K562 (cell line): ENCODE measurements around the gene NUB1. TPM values are rescaled to one million over a fixed set of nuclear protein-coding genes. Genes with fewer than 3 reads are reported as not detected.

Source experiments
- ATAC-seq: fragments of 200-7000 bp; cut with Tn5 transposase; 3 replicates; pipeline ENCODE4 v1.9.1; 2020; ENCODE audit warnings: moderate library complexity
- BruUV-seq: library from RNA; stranded (reverse); fragments of 400-500 nt; replicated peaks from 2 replicates; lab custom pipeline; 2021; lab: Mats Ljungman, UMichigan
- CTCF ChIA-PET: fragments of 300-600 bp; formaldehyde crosslinking; extraction: SDS; loops from one replicate; lab custom pipeline; 2021; ENCODE audit warnings: low intra/inter-chr PET ratio; lab: Yijun Ruan, JAX
- POLR2A ChIA-PET: fragments of 300-600, 350-650 bp; sonication (Branson Sonifier 250); formaldehyde crosslinking; extraction: SDS; loops from one replicate; lab custom pipeline; 2021; ENCODE audit warnings: antibody characterized with exemption, inconsistent platforms; lab: Yijun Ruan, JAX
- DNase-seq, 4 experiments: peaks; one replicate each; pipeline versions ENCODE4 v3.0.0 to v3.0.0-alpha.2; 2011 to 2018; ENCODE audit warnings: low spot score in 3 of 4, mixed read lengths in 3 of 4; ENCODE audit errors: extremely low read depth in 1 of 4
- FAIRE-seq: peaks from 2 replicates; lab custom pipeline; 2011; peaks lifted over from hg19 to GRCh38; lab: Jason Lieb, UNC
- H2AFZ ChIP-seq: 2 replicates; pipeline ENCODE4 v1.6.0; 2011; ENCODE audit warnings: low read depth, low read length, control low read depth, inconsistent platforms
- H3K27ac ChIP-seq: fragments of 200-600 bp; 3 replicates; pipeline ENCODE4 v1.8.0; 2011; ENCODE audit warnings: low read depth, mild to moderate bottlenecking, control low read depth, inconsistent platforms, low read length, moderate library complexity, mixed read lengths; ENCODE audit errors: extremely low read depth
- H3K27me3 ChIP-seq, 2 experiments: fragments of 300-600 bp in 1 of 2; 2 replicates in 1 of 2; 3 replicates in 1 of 2; pipeline versions ENCODE4 v1.6.0 to v1.8.0; 2011; ENCODE audit warnings: inconsistent platforms in 2 of 2, low read length in 2 of 2, mild to moderate bottlenecking in 1 of 2, mixed read lengths in 1 of 2, moderate library complexity in 1 of 2; ENCODE audit not compliant: control insufficient read depth in 2 of 2, insufficient read depth in 2 of 2
- H3K36me3 ChIP-seq: fragments of 300-600 bp; 3 replicates; pipeline ENCODE4 v1.8.0; 2011; ENCODE audit warnings: mild to moderate bottlenecking, low read length, inconsistent platforms; ENCODE audit not compliant: control insufficient read depth, insufficient read depth
- H3K4me1 ChIP-seq, 2 experiments: fragments of 200-600 bp in 1 of 2; replicated peaks in 1 of 2; 2 replicates in 1 of 2; 3 replicates in 1 of 2; pipeline versions ENCODE4 v1.5.1 to v1.8.0; 2011; ENCODE audit warnings: inconsistent platforms in 2 of 2, low read length in 2 of 2, mild to moderate bottlenecking in 1 of 2, mixed read lengths in 1 of 2, moderate library complexity in 1 of 2; ENCODE audit not compliant: control insufficient read depth in 2 of 2, insufficient read depth in 2 of 2
- H3K4me2 ChIP-seq: 2 replicates; pipeline ENCODE4 v1.6.1; 2011; ENCODE audit warnings: low read length, control low read depth, inconsistent platforms, mixed read lengths; ENCODE audit not compliant: insufficient read depth
- H3K4me3 ChIP-seq: fragments of 200-600 bp; sonication (generic), shearing (Covaris generic); 2 replicates; pipeline ENCODE4 v1.5.1; 2016; ENCODE audit warnings: control low read depth, inconsistent platforms
- H3K79me2 ChIP-seq: fragments of 200-600 bp; 3 replicates; pipeline ENCODE4 v1.8.0; 2011; ENCODE audit warnings: low read length, inconsistent platforms; ENCODE audit not compliant: control insufficient read depth, insufficient read depth
- H3K9ac ChIP-seq, 2 experiments: 2 replicates each; pipeline versions ENCODE4 v1.6.0 to v1.6.1; 2011; ENCODE audit warnings: low read depth in 2 of 2, low read length in 2 of 2, control low read depth in 1 of 2, inconsistent platforms in 1 of 2, mild to moderate bottlenecking in 1 of 2, mixed read lengths in 1 of 2; ENCODE audit not compliant: insufficient read depth in 1 of 2
- H3K9me1 ChIP-seq: one replicate; pipeline ENCODE4 v1.6.0; 2011; ENCODE audit warnings: inconsistent platforms, mild to moderate bottlenecking, low read length, moderate library complexity; ENCODE audit not compliant: control insufficient read depth, insufficient read depth
- H3K9me3 ChIP-seq: replicated peaks from 2 replicates; pipeline ENCODE4 v1.5.1; 2011; ENCODE audit warnings: low read depth, low read length, inconsistent platforms; ENCODE audit not compliant: control insufficient read depth, insufficient read depth
- H4K20me1 ChIP-seq: replicated peaks from 2 replicates; pipeline ENCODE4 v1.6.1; 2011; ENCODE audit warnings: low read length, inconsistent platforms, mixed read lengths; ENCODE audit not compliant: control insufficient read depth, insufficient read depth
- ARID2 ChIP-seq: fragments of 450-650 bp; IDR thresholded peaks from 2 replicates; pipeline ENCODE4 v1.6.1; 2017; ENCODE audit warnings: antibody characterized with exemption, mild to moderate bottlenecking
- C11orf30 ChIP-seq: fragments of 450-650 bp; IDR thresholded peaks from 2 replicates; pipeline ENCODE4 v1.6.1; 2016; ENCODE audit warnings: low read depth, mild to moderate bottlenecking
- CREM ChIP-seq: IDR thresholded peaks from 2 replicates; pipeline ENCODE4 v1.6.1; 2014; ENCODE audit warnings: antibody characterized with exemption, low read depth
- FOXK2 ChIP-seq, 2 experiments: fragments of 450-650 bp; IDR thresholded peaks in 1 of 2; conservative IDR thresholded peaks in 1 of 2; 2 replicates each; pipeline ENCODE4 v1.6.1; 2016; ENCODE audit warnings: low read depth in 2 of 2, mild to moderate bottlenecking in 1 of 2
- HDAC6 ChIP-seq: IDR thresholded peaks from 2 replicates; pipeline ENCODE4 v1.6.1; 2012; ENCODE audit warnings: low read depth, mild to moderate bottlenecking, control low read depth, inconsistent platforms, low read length, moderate library complexity
- HEY1 ChIP-seq: fragments of 250-450 bp; sonication (Bioruptor Pico); IDR thresholded peaks from 2 replicates; pipeline ENCODE4 v1.5.0; 2020; ENCODE audit warnings: mild to moderate bottlenecking, moderate library complexity, borderline replicate concordance
- ID3 ChIP-seq, 2 experiments: fragments of 250-450 bp in 1 of 2; fragments of 450-650 bp in 1 of 2; sonication (Bioruptor Pico) in 1 of 2; IDR thresholded peaks; 2 replicates each; pipeline versions ENCODE4 v1.6.1 to v1.8.0; 2016 to 2021; ENCODE audit warnings: mild to moderate bottlenecking in 2 of 2, moderate library complexity in 2 of 2, missing compliant biosample characterization in 1 of 2, missing genetic modification characterization in 1 of 2
- JUND ChIP-seq, 2 experiments: IDR thresholded peaks; 2 replicates in 1 of 2; 3 replicates in 1 of 2; pipeline ENCODE4 v1.6.1; 2011; ENCODE audit warnings: borderline replicate concordance in 2 of 2, low read depth in 2 of 2, low read length in 2 of 2, improper control_type of control experiment in 1 of 2, missing biosample characterization in 1 of 2, missing genetic modification characterization in 1 of 2, missing genetic modification reagents in 1 of 2
- MAFF ChIP-seq: IDR thresholded peaks from 2 replicates; pipeline ENCODE4 v1.6.1; 2012; ENCODE audit warnings: low read length, improper control_type of control experiment
- MBD2 ChIP-seq: sonication (generic); IDR thresholded peaks from 2 replicates; pipeline ENCODE4 v1.6.1; 2016; ENCODE audit warnings: low read depth, borderline replicate concordance
- NFXL1 ChIP-seq: fragments of 450-650 bp; formaldehyde crosslinking; IDR thresholded peaks from 2 replicates; pipeline ENCODE4 v1.4.0; 2021; ENCODE audit warnings: mild to moderate bottlenecking
- PCBP2 ChIP-seq: fragments of 200-400 bp; formaldehyde crosslinking; IDR thresholded peaks from 2 replicates; pipeline ENCODE4 v1.6.1; 2018; ENCODE audit warnings: low read length, low read depth, mild to moderate bottlenecking, moderate library complexity; ENCODE audit not compliant: poor library complexity, severe bottlenecking
- PHF20 ChIP-seq: fragments of 450-650 bp; IDR thresholded peaks from 2 replicates; pipeline ENCODE4 v1.6.1; 2018; ENCODE audit not compliant: partially characterized antibody
- TFAP4 ChIP-seq: sonication (generic); formaldehyde crosslinking; IDR thresholded peaks from 2 replicates; pipeline ENCODE4 v1.8.0; 2022; ENCODE audit warnings: missing genetic modification reagents, mild to moderate bottlenecking, moderate library complexity, borderline replicate concordance
- ZKSCAN3 ChIP-seq: fragments of 250-450 bp; sonication (Bioruptor Pico); IDR thresholded peaks from 2 replicates; pipeline ENCODE4 v1.4.0; 2020
- ZNF146 ChIP-seq: IDR thresholded peaks from one replicate; pipeline ENCODE4 v1.6.1; 2018; ENCODE audit warnings: missing compliant biosample characterization; ENCODE audit not compliant: unreplicated experiment
- ZNF232 ChIP-seq: sonication (generic); formaldehyde crosslinking; IDR thresholded peaks from 2 replicates; pipeline ENCODE4 v1.8.0; 2022; ENCODE audit warnings: mild to moderate bottlenecking, missing genetic modification reagents
- ZNF740 ChIP-seq, 3 experiments: fragments of 200-800 bp in 1 of 3; sonication (Bioruptor generic) in 1 of 3; sonication (generic) in 1 of 3; formaldehyde crosslinking in 1 of 3; IDR thresholded peaks; 2 replicates each; pipeline versions ENCODE4 v1.6.1 to v1.8.0; 2016 to 2022; ENCODE audit warnings: mild to moderate bottlenecking in 2 of 3, missing compliant biosample characterization in 2 of 3, missing genetic modification characterization in 2 of 3, missing genetic modification reagents in 1 of 3
- WGBS: fragments of 100-300 bp; shearing (Covaris generic); methylation state at CpG from one replicate; pipeline ENCODE4 v1.1.6; 2016; ENCODE audit warnings: low coverage, mixed read lengths; ENCODE audit not compliant: insufficient coverage; ENCODE audit errors: missing lambda C conversion rate; 5-methylcytosine and 5-hydroxymethylcytosine counted together
- in situ Hi-C: fragments of 300-500 bp; cut with MboI; formaldehyde crosslinking; loops from 4 replicates; pipeline ENCODE4 v1.15.0; 2018; ENCODE audit warnings: inconsistent platforms, mixed read lengths
- intact Hi-C: fragments of 100-400 bp; cut with micrococcal nuclease; formaldehyde crosslinking; loops from 2 replicates; pipeline ENCODE4 v1.14.2; 2022
- polyA plus RNA-seq, 8 experiments: library from polyadenylated mRNA; depleted of rRNA in 4 of 8; stranded (reverse) in 5 of 8; unstranded in 3 of 8; fragments of >200 nt; fragmentation: Nextera tagmentation in 2 of 8; fragmentation: Illumina TruSeq in 1 of 8; extraction: Ambion mirVana in 2 of 8; extraction: Trizol in 1 of 8; gene quantifications; 2 replicates each; pipeline versions ENCODE4 v1.2.1 to v1.2.3, GENCODE V29; 2011 to 2014; ENCODE audit warnings: inconsistent platforms in 1 of 8, missing spikeins in 1 of 8
- total RNA-seq, 7 experiments: library from RNA; depleted of rRNA in 6 of 7; stranded (reverse); fragments of >200 nt in 6 of 7; fragmentation: Illumina TruSeq in 2 of 7; extraction: Trizol in 2 of 7; gene quantifications; 2 replicates each; pipeline versions ENCODE4 v1.2.1 to v1.2.3, GENCODE V29; 2011 to 2021; ENCODE audit warnings: low replicate concordance in 1 of 7

NUB1 gene
- total and polyA plus RNA-seq, 9 of the 15 experiments (the other 6 are each of a cell fraction or from before 2014, with no cell fraction given), result 43.2 to 159 (median 85.2) TPM

- no peaks in the 10 kb centered on the region for H3K79me2 ChIP-seq
- ChIA-PET POLR2A (interaction anchor here (0.6 to 0.9 kb wide), 2 partner anchors 9 to 96 kb away, joined by 3 to 5 read pairs; no protein-coding TSS in a partner anchor), CTCF (interaction anchor here (0.6 kb wide), 1 partner anchor 173 kb away, joined by 3 read pairs; no protein-coding TSS in a partner anchor)
- 15% methylated on average over 18 of the region's 18 CpGs for WGBS
- H3K9me1 ChIP-seq, result no peaks in the 10 kb centered on the region
- peak overlapping the region; percentile 86 for H2AFZ ChIP-seq
- no peak overlapping the region for H3K4me3 ChIP-seq
- H3K9me3 ChIP-seq, result no peaks in the 10 kb centered on the region; the same call in 1 of the 2 replicates
- H3K27ac ChIP-seq, result peak overlapping the region; percentile 83
- peak overlapping the region; percentile 42 to 88 for H3K9ac ChIP-seq
- no TSS peak for BruUV-seq
- intact Hi-C loops, result no loop called here
- DNase-seq (peak; percentile 85 to 91 (median 89)), FAIRE-seq (peak; percentile 88), ATAC-seq (peak; percentile 89)
- peak overlapping the region; percentile 20 for H3K4me2 ChIP-seq
- no peaks in the 10 kb centered on the region for H3K27me3 ChIP-seq
- H3K36me3 ChIP-seq, result no peaks in the 10 kb centered on the region
- no peaks in the 10 kb centered on the region for H4K20me1 ChIP-seq
- in situ Hi-C loops, result no loop called here
- peaks cover 27 to 47% of the 10 kb centered on the region in 2 experiments for H3K4me1 ChIP-seq
- TF ChIP-seq ZNF232 (0 out of 2 replicates have a peak, but pooled peaks have one; percentile 22), C11orf30 (peak; percentile 92), HDAC6 (no peak), TFAP4 (CRISPR knock-in tag) (peak; percentile 31; the same call in 1 of the 2 replicates), NFXL1 (no peak), FOXK2 (conservative IDR thresholded peaks at IDR 0.05 in 1 of 2, IDR thresholded peaks at IDR 0.05 in 1 of 2; ENCODE audit: low read depth in 2 of 2) (0 out of 4 replicates have a peak, but pooled peaks of 1 of the 2 experiments have one; percentile 24), ZNF146 (CRISPR knock-in tag) (no peak), JUND (IDR thresholded peaks at IDR 0.05; ENCODE audit: borderline replicate concordance, low read depth, low read length) (peak; percentile 91), JUND (tag; IDR thresholded peaks at IDR 0.05; ENCODE audit: borderline replicate concordance, low read depth, low read length) (peak; percentile 80; the same call in 2 of the 3 replicates), ZNF740 (CRISPR knock-in tag; IDR thresholded peaks at IDR 0.05) (no peak), ZNF740 (tag; IDR thresholded peaks at IDR 0.05) (0 out of 4 replicates have a peak, but pooled peaks of 1 of the 2 experiments have one; percentile 24), MBD2 (0 out of 2 replicates have a peak, but pooled peaks have one; percentile 21), ID3 (CRISPR knock-in tag; IDR thresholded peaks at IDR 0.05) (no peak), ID3 (tag; IDR thresholded peaks at IDR 0.05) (0 out of 2 replicates have a peak, but pooled peaks have one; percentile 44), CREM (peak; percentile 54), ZKSCAN3 (CRISPR knock-in tag) (no peak), MAFF (peak; percentile 80), ARID2 (no peak), PCBP2 (no peak), HEY1 (CRISPR knock-in tag) (no peak), PHF20 (peak; percentile 36)
These were observed 62.8 kb downstream of the NUB1 start for GRCh38 chr7:151404216-151405011.
